ENCODE results near the gene GPR84. TPM values are rescaled to one million over a fixed set of nuclear protein-coding genes. Genes with fewer than 3 reads are reported as not detected.

The GPR84 gene
- total and polyA plus RNA-seq, 9 of the 15 experiments (the other 6 are each of a cell fraction or from before 2014, with no cell fraction given), result 0.07 to 0.18 (median 0.11) TPM; not detected in 5

GRCh38 chr12:54324617-54325441, 39.5 kb downstream of the GPR84 start, which contains the start of gene COPZ1 (continued):
- TF ChIP-seq ZNF140 (CRISPR knock-in tag; IDR thresholded peaks at IDR 0.05), result no peak
- TF ChIP-seq, protein P1, sequence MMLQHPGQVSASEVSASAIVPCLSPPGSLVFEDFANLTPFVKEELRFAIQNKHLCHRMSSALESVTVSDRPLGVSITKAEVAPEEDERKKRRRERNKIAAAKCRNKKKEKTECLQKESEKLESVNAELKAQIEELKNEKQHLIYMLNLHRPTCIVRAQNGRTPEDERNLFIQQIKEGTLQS (IDR thresholded peaks at IDR 0.05), result peak; percentile 5; the same call in 1 of the 2 replicates
- TF ChIP-seq, protein P1 (CRISPR knock-in tag; conservative IDR thresholded peaks at IDR 0.05), result no peak
- peak; percentile 73 for TF ChIP-seq RBM39 (optimal IDR thresholded peaks at IDR 0.05; ENCODE audit: low read depth, low read length)
- 0 out of 2 replicates have a peak, but pooled peaks have one; percentile 21 for TF ChIP-seq KLF16 (IDR thresholded peaks at IDR 0.05)
- TF ChIP-seq, protein P2, sequence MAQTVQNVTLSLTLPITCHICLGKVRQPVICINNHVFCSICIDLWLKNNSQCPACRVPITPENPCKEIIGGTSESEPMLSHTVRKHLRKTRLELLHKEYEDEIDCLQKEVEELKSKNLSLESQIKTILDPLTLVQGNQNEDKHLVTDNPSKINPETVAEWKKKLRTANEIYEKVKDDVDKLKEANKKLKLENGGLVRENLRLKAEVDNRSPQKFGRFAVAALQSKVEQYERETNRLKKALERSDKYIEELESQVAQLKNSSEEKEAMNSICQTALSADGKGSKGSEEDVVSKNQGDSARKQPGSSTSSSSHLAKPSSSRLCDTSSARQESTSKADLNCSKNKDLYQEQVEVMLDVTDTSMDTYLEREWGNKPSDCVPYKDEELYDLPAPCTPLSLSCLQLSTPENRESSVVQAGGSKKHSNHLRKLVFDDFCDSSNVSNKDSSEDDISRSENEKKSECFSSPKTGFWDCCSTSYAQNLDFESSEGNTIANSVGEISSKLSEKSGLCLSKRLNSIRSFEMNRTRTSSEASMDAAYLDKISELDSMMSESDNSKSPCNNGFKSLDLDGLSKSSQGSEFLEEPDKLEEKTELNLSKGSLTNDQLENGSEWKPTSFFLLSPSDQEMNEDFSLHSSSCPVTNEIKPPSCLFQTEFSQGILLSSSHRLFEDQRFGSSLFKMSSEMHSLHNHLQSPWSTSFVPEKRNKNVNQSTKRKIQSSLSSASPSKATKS (CRISPR knock-in tag; IDR thresholded peaks at IDR 0.05), result no peak
- TF ChIP-seq, protein P3, sequence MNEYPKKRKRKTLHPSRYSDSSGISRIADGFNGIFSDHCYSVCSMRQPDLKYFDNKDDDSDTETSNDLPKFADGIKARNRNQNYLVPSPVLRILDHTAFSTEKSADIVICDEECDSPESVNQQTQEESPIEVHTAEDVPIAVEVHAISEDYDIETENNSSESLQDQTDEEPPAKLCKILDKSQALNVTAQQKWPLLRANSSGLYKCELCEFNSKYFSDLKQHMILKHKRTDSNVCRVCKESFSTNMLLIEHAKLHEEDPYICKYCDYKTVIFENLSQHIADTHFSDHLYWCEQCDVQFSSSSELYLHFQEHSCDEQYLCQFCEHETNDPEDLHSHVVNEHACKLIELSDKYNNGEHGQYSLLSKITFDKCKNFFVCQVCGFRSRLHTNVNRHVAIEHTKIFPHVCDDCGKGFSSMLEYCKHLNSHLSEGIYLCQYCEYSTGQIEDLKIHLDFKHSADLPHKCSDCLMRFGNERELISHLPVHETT (CRISPR knock-in tag; conservative IDR thresholded peaks at IDR 0.05 in 1 of 2, IDR thresholded peaks at IDR 0.05 in 1 of 2), result no peak
- TF ChIP-seq SETDB1 (IDR thresholded peaks at IDR 0.05; ENCODE audit: low read length), result no peak
- TF ChIP-seq, protein P4, sequence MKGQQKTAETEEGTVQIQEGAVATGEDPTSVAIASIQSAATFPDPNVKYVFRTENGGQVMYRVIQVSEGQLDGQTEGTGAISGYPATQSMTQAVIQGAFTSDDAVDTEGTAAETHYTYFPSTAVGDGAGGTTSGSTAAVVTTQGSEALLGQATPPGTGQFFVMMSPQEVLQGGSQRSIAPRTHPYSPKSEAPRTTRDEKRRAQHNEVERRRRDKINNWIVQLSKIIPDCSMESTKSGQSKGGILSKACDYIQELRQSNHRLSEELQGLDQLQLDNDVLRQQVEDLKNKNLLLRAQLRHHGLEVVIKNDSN (CRISPR knock-in tag; IDR thresholded peaks at IDR 0.05), result peak; percentile 91
- TF ChIP-seq MAFK (IDR thresholded peaks at IDR 0.05; ENCODE audit: low read length), result peak; percentile 49
- TF ChIP-seq, protein P5, sequence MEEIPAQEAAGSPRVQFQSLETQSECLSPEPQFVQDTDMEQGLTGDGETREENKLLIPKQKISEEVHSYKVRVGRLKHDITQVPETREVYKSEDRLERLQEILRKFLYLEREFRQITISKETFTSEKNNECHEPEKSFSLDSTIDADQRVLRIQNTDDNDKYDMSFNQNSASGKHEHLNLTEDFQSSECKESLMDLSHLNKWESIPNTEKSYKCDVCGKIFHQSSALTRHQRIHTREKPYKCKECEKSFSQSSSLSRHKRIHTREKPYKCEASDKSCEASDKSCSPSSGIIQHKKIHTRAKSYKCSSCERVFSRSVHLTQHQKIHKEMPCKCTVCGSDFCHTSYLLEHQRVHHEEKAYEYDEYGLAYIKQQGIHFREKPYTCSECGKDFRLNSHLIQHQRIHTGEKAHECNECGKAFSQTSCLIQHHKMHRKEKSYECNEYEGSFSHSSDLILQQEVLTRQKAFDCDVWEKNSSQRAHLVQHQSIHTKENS (CRISPR knock-in tag; IDR thresholded peaks at IDR 0.05), result no peak
- TF ChIP-seq SMARCB1 (IDR thresholded peaks at IDR 0.05; ENCODE audit: insufficient read length, low read depth), result no peak
- TF ChIP-seq SMAD3 (CRISPR knock-in tag; conservative IDR thresholded peaks at IDR 0.05), result peak; percentile 78; the same call in 1 of the 2 replicates
- TF ChIP-seq ZNF217 (CRISPR knock-in tag; IDR thresholded peaks at IDR 0.05), result no peak
- TF ChIP-seq MXI1 (IDR thresholded peaks at IDR 0.05; ENCODE audit: low read depth, low read length), result peak; percentile 58; the same call in 1 of the 2 replicates
- peak; percentile 84 to 98 (median 87) for TF ChIP-seq CTCF (IDR thresholded peaks at IDR 0.05 in 2 of 3, conservative IDR thresholded peaks at IDR 0.05 in 1 of 3; ENCODE audit: insufficient read depth in 2 of 3, low read depth in 1 of 3, low read length in 3 of 3)
- TF ChIP-seq CGGBP1 (CRISPR knock-in tag; IDR thresholded peaks at IDR 0.05), result 0 out of 2 replicates have a peak, but pooled peaks have one; percentile 14
- TF ChIP-seq GABPB1 (CRISPR knock-in tag; IDR thresholded peaks at IDR 0.05), result no peak

Measured in K562 (cell line).